ENCODE results near the gene AHR. TPM values are rescaled to one million over a fixed set of nuclear protein-coding genes. Genes with fewer than 3 reads are reported as not detected.
"Not testable (repeated sequence)": the region's sequence is repeated elsewhere in the genome, so short reads cannot be mapped to it uniquely, and the experiment has no call there.

The AHR gene
- total RNA-seq, 4 donors from 2014 or later = 93.1 to 145 (median 122) TPM

- Histone ChIP-seq H3K27ac (peak overlapping the region; percentile 80), H3K27me3 (no peaks in the 10 kb centered on the region), H3K4me3 (no peak overlapping the region), H3K4me1 (peaks cover 51% of the 10 kb centered on the region), H3K36me3 (no peaks in the 10 kb centered on the region), H3K9me3 (no peaks in the 10 kb centered on the region)
- 55% methylated on average over 3 of the region's 3 CpGs for WGBS
- no peak for DNase-seq (ENCODE audit: low spot score in 2 of 2)
- TF ChIP-seq POLR2AphosphoS5 (IDR thresholded peaks at IDR 0.05) (no peak), POLR2A (IDR thresholded peaks at IDR 0.05) (no peak), CTCF (IDR thresholded peaks at IDR 0.05) (no peak), EP300 (IDR thresholded peaks at IDR 0.05) (no peak)
These were observed 73.4 kb downstream of the AHR start for GRCh38 chr7:17371671-17372524.

GRCh38 chr7:17374157-17374556 is 75.7 kb downstream of the AHR start:
- DNase-seq (ENCODE audit: low spot score in 2 of 2) = no peak
- no peak overlapping the region for H3K27ac ChIP-seq
- H3K36me3 ChIP-seq = no peaks in the 10 kb centered on the region
- WGBS = 87% methylated on average over 4 of the region's 4 CpGs
- no peak for TF ChIP-seq CTCF (IDR thresholded peaks at IDR 0.05)
- TF ChIP-seq POLR2AphosphoS5 (IDR thresholded peaks at IDR 0.05) = no peak
- no peak for TF ChIP-seq EP300 (IDR thresholded peaks at IDR 0.05)
- TF ChIP-seq POLR2A (IDR thresholded peaks at IDR 0.05) = no peak
- H3K4me3 ChIP-seq = no peak overlapping the region
- H3K27me3 ChIP-seq = no peaks in the 10 kb centered on the region
- H3K9me3 ChIP-seq = no peaks in the 10 kb centered on the region
- peaks cover 41% of the 10 kb centered on the region for H3K4me1 ChIP-seq

GRCh38 chr7:17374654-17375053 is 76.2 kb downstream of the AHR start:
- WGBS = 52% methylated on average over 5 of the region's 5 CpGs
- H3K27ac ChIP-seq = no peak overlapping the region
- no peak for DNase-seq (ENCODE audit: low spot score in 2 of 2)
- no peak overlapping the region for H3K4me3 ChIP-seq
- H3K4me1 ChIP-seq = peaks cover 36% of the 10 kb centered on the region
- no peaks in the 10 kb centered on the region for H3K27me3 ChIP-seq
- TF ChIP-seq CTCF (IDR thresholded peaks at IDR 0.05) (no peak), POLR2AphosphoS5 (IDR thresholded peaks at IDR 0.05) (no peak), EP300 (IDR thresholded peaks at IDR 0.05) (no peak), POLR2A (IDR thresholded peaks at IDR 0.05) (no peak)
- H3K9me3 ChIP-seq = no peaks in the 10 kb centered on the region
- H3K36me3 ChIP-seq = no peaks in the 10 kb centered on the region

- peaks cover 27% of the 10 kb centered on the region for H3K4me1 ChIP-seq
- TF ChIP-seq CTCF (IDR thresholded peaks at IDR 0.05) = no peak
- no peak for TF ChIP-seq POLR2A (IDR thresholded peaks at IDR 0.05)
- TF ChIP-seq EP300 (IDR thresholded peaks at IDR 0.05) = no peak
- TF ChIP-seq POLR2AphosphoS5 (IDR thresholded peaks at IDR 0.05) = no peak
- no peak for DNase-seq (ENCODE audit: low spot score in 2 of 2)
- 88% methylated on average over 1 of the region's 1 CpG for WGBS
- H3K9me3 ChIP-seq = no peaks in the 10 kb centered on the region
- no peak overlapping the region for H3K4me3 ChIP-seq
- no peaks in the 10 kb centered on the region for H3K36me3 ChIP-seq
- H3K27me3 ChIP-seq = no peaks in the 10 kb centered on the region
- H3K27ac ChIP-seq = no peak overlapping the region
These were observed 78.1 kb downstream of the AHR start for GRCh38 chr7:17376595-17376994.

- Histone ChIP-seq H3K9me3 (no peaks in the 10 kb centered on the region), H3K27ac (no peak overlapping the region), H3K4me3 (no peak overlapping the region), H3K36me3 (no peaks in the 10 kb centered on the region), H3K4me1 (peaks cover 10% of the 10 kb centered on the region), H3K27me3 (no peaks in the 10 kb centered on the region)
- no peak for TF ChIP-seq CTCF (IDR thresholded peaks at IDR 0.05)
- no peak for TF ChIP-seq POLR2AphosphoS5 (IDR thresholded peaks at IDR 0.05)
- TF ChIP-seq POLR2A (IDR thresholded peaks at IDR 0.05) = no peak
- no peak for TF ChIP-seq EP300 (IDR thresholded peaks at IDR 0.05)
- 60% methylated on average over 4 of the region's 4 CpGs for WGBS
- DNase-seq (ENCODE audit: low spot score in 2 of 2) = no peak
These were observed 82.5 kb downstream of the AHR start for GRCh38 chr7:17380736-17381662.

GRCh38 chr7:17382408-17383354 is 84.2 kb downstream of the AHR start:
- H3K9me3 ChIP-seq; H3K27me3 ChIP-seq; DNase-seq (ENCODE audit: low spot score in 2 of 2); H3K27ac ChIP-seq; H3K4me1 ChIP-seq; H3K4me3 ChIP-seq; H3K36me3 ChIP-seq: not testable (repeated sequence)
- WGBS = 73% methylated on average over 8 of the region's 8 CpGs
